Measurements from ENCODE around the gene FXYD2. TPM values are rescaled to one million over a fixed set of nuclear protein-coding genes. Genes with fewer than 3 reads are reported as not detected.

Gene FXYD2
- total and polyA plus RNA-seq, 2 of the 8 experiments (the other 6 are each of a cell fraction or from before 2014, with no cell fraction given): 0.89 to 1.1 TPM

GRCh38 chr11:117828611-117829368 is 4.2 kb upstream of the FXYD2 start:
- Histone ChIP-seq H3K18ac (ENCODE audit: extremely low read depth, low read length) (no peak overlapping the region), H2BK5ac (ENCODE audit: low read depth, low read length) (no peak overlapping the region), H3K4me3 (ENCODE audit: extremely low read depth in 1 of 4, insufficient read depth in 2 of 4, low read depth in 3 of 4, low read length in 4 of 4) (no peak overlapping the region), H3K4me1 (replicated peaks in 1 of 4; ENCODE audit: control insufficient read depth in 3 of 4, insufficient read depth in 4 of 4, low read length in 3 of 4) (peaks cover 0 to 18% (median 10%) of the 10 kb centered on the region in 4 experiments; a peak in 6 of 7 replicates), H3K14ac (ENCODE audit: insufficient read length) (no peak overlapping the region), H2BK120ac (replicated peaks; ENCODE audit: low read depth, low read length) (no peak overlapping the region), H3K56ac (replicated peaks; ENCODE audit: insufficient read length, low read depth, low read length) (no peak overlapping the region), H4K20me1 (replicated peaks in 1 of 2; ENCODE audit: control insufficient read depth in 1 of 2, insufficient read depth in 2 of 2, low read length in 2 of 2) (no peaks in the 10 kb centered on the region), H3K27ac (ENCODE audit: low read depth, low read length) (no peak overlapping the region; the same call in 1 of the 2 replicates), H2BK15ac (ENCODE audit: low read length) (0 out of 2 replicates have a peak overlapping the region, but pooled peaks have one; percentile 5), H3K36me3 (ENCODE audit: control insufficient read depth in 2 of 4, insufficient read depth in 4 of 4, low read length in 3 of 4) (no peaks in the 10 kb centered on the region), H3K23ac (ENCODE audit: insufficient read length) (no peak overlapping the region), H2BK12ac (ENCODE audit: low read depth, low read length) (no peak overlapping the region), H3K79me2 (ENCODE audit: control insufficient read depth in 1 of 2, insufficient read depth in 2 of 2, low read length in 2 of 2) (no peaks in the 10 kb centered on the region), H2AK5ac (ENCODE audit: low read depth, low read length) (no peak overlapping the region), H2BK20ac (ENCODE audit: low read length) (no peak overlapping the region), H3K9me3 (ENCODE audit: insufficient read depth in 2 of 2, low read depth in 1 of 2, low read length in 1 of 2) (no peaks in the 10 kb centered on the region), H4K8ac (ENCODE audit: extremely low read depth, insufficient read depth, low read length) (peak overlapping the region; percentile 53), H3K23me2 (ENCODE audit: low read depth, low read length) (no peaks in the 10 kb centered on the region), H3K4ac (replicated peaks; ENCODE audit: insufficient read length, low read depth, low read length) (no peak overlapping the region), H3K9ac (replicated peaks in 1 of 4; ENCODE audit: extremely low read depth in 1 of 4, low read depth in 3 of 4, low read length in 3 of 4) (no peak overlapping the region), H4K91ac (replicated peaks; ENCODE audit: insufficient read length, low read length) (no peak overlapping the region), H3K79me1 (ENCODE audit: low read depth, low read length) (no peaks in the 10 kb centered on the region), H3K27me3 (replicated peaks in 1 of 4; ENCODE audit: control insufficient read depth in 3 of 4, extremely low read depth in 1 of 4, insufficient read depth in 3 of 4, low read length in 3 of 4) (no peaks in the 10 kb centered on the region; a peak in 1 of 7 replicates), H3K4me2 (ENCODE audit: insufficient read depth in 1 of 2, low read depth in 2 of 2, low read length in 2 of 2) (no peak overlapping the region), H2AFZ (ENCODE audit: low read length) (no peak overlapping the region), H4K5ac (ENCODE audit: insufficient read length, low read depth, low read length) (no peak overlapping the region)
- DNase-seq (ENCODE audit: low read depth in 1 of 2, low spot score in 2 of 2): peak in 1 of 2 experiments; percentile 43
- no peak for FAIRE-seq
- CTCF ChIA-PET (ENCODE audit: partially characterized antibody): interaction anchor here (0.6 to 11.9 kb wide), 11 partner anchors 9 to 402 kb away, joined by 3 to 91 read pairs (median 4); no protein-coding TSS in a partner anchor
- POLR2A ChIA-PET (ENCODE audit: partially characterized antibody): no interaction called here
- WGBS, 2 experiments (ENCODE audit: extremely low coverage in 1 of 2, insufficient coverage in 1 of 2, insufficient read length in 1 of 2, insufficient replicate concordance in 2 of 2, low coverage in 1 of 2, low lambda C conversion rate in 2 of 2, missing lambda C conversion rate in 1 of 2): 85% methylated on average over 16 of the region's 16 CpGs; no CpG with 5 or more reads in 1 of the 2 experiments
- TF ChIP-seq E2F6 (IDR thresholded peaks at IDR 0.05): no peak
- no peak for TF ChIP-seq CTCF (IDR thresholded peaks at IDR 0.05; ENCODE audit: control extremely low read depth in 1 of 3, insufficient read depth in 1 of 3, low read depth in 1 of 3, low read length in 3 of 3)
- no peak for TF ChIP-seq TAF7 (optimal IDR thresholded peaks at IDR 0.05; ENCODE audit: borderline replicate concordance, low read depth, low read length)
- TF ChIP-seq SIX5 (IDR thresholded peaks at IDR 0.05; ENCODE audit: low read depth, low read length): no peak
- no peak for TF ChIP-seq POLR2AphosphoS5 (IDR thresholded peaks at IDR 0.05; ENCODE audit: low read depth, low read length)
- TF ChIP-seq RFX5 (IDR thresholded peaks at IDR 0.05; ENCODE audit: borderline replicate concordance, low read depth, low read length): no peak
- no peak for TF ChIP-seq BACH1 (IDR thresholded peaks at IDR 0.05; ENCODE audit: low read length)
- TF ChIP-seq JUND (IDR thresholded peaks at IDR 0.05; ENCODE audit: low read length): no peak
- no peak for TF ChIP-seq TBP (IDR thresholded peaks at IDR 0.05; ENCODE audit: low read depth, low read length)
